ENCODE measurements around the gene TSPO2. TPM values are rescaled to one million over a fixed set of nuclear protein-coding genes. Genes with fewer than 3 reads are reported as not detected.

The TSPO2 gene
- polyA plus RNA-seq, 4 donors = 0.39 to 2.1 (median 0.50) TPM

Other genes starting within 250 kb of the TSPO2 start
- 1 to 10 TPM; 1.1 to 8.5 (median 6.1) TPM for gene UNC5CL, start 3.2 kb upstream of the TSPO2 start, polyA plus RNA-seq (ENCODE audit: insufficient read length in 4 of 4)
- under 1 TPM in 3 of 4 donors, not detected in 1; 0.32 to 0.73 (median 0.34) TPM for gene APOBEC2, start 10.7 kb downstream of the TSPO2 start, polyA plus RNA-seq (ENCODE audit: insufficient read length in 4 of 4)
- gene OARD1, start 29.9 kb downstream of the TSPO2 start, polyA plus RNA-seq (ENCODE audit: insufficient read length in 4 of 4) = 10 to 100 TPM; 26.4 to 68.5 (median 59.1) TPM
- gene NFYA, start 30.5 kb downstream of the TSPO2 start, polyA plus RNA-seq (ENCODE audit: insufficient read length in 4 of 4) = 10 to 100 TPM; 44.9 to 53.8 (median 50.0) TPM
- 1 to 10 TPM in 2 of 4 donors, under 1 TPM in 2; 0.22 to 1.7 (median 0.70) TPM for gene TREML1, start 111.9 kb downstream of the TSPO2 start, polyA plus RNA-seq (ENCODE audit: insufficient read length in 4 of 4)
- 1 to 10 TPM in 1 of 4 donors, under 1 TPM in 3; 0.26 to 1.4 (median 0.42) TPM for gene TREM2, start 120.6 kb downstream of the TSPO2 start, polyA plus RNA-seq (ENCODE audit: insufficient read length in 4 of 4)
- under 1 TPM in 3 of 4 donors, not detected in 1; 0.12 to 0.41 (median 0.14) TPM for gene TREML2, start 158.7 kb downstream of the TSPO2 start, polyA plus RNA-seq (ENCODE audit: insufficient read length in 4 of 4)
- gene TREML4, start 185.9 kb downstream of the TSPO2 start, polyA plus RNA-seq (ENCODE audit: insufficient read length in 4 of 4) = not detected
- 1 to 10 TPM in 1 of 4 donors, under 1 TPM in 2, not detected in 1; 0.29 to 1.3 (median 0.34) TPM for gene TREM1, start 244.2 kb downstream of the TSPO2 start, polyA plus RNA-seq (ENCODE audit: insufficient read length in 4 of 4)